Astrocyte of the cerebellum (primary cell): ENCODE results near the gene SNX25.

Experiments
- DNase-seq: peaks from one replicate; pipeline ENCODE4 v3.0.0-alpha.2; 2011; ENCODE audit warnings: low read depth
- H3K4me3 ChIP-seq: 2 replicates; pipeline ENCODE4 v1.5.1; 2011; ENCODE audit warnings: mild to moderate bottlenecking, low read depth, low read length, moderate library complexity
- CTCF ChIP-seq: IDR thresholded peaks from 2 replicates; pipeline ENCODE4 v1.5.1; 2012; ENCODE audit warnings: low read length, low read depth, moderate library complexity, mild to moderate bottlenecking; ENCODE audit errors: missing control alignments
- in situ Hi-C: cut with HindIII; loops from 2 replicates; pipeline ENCODE4 v1.10.0; 2017; ENCODE audit warnings: low sequenced_read_pairs

Gene SNX25

GRCh38 chr4:185183622-185184281 lies 25.6 kb upstream of the SNX25 start:
- in situ Hi-C loops: loop anchor here (5.0 to 25.0 kb wide), 2 partner anchors 54 to 854 kb away; no protein-coding TSS in a partner anchor
- TF ChIP-seq CTCF: peak; percentile 81
- DNase-seq: peak; percentile 92
- H3K4me3 ChIP-seq: no peak overlapping the region

GRCh38 chr4:185186769-185187168 lies 22.6 kb upstream of the SNX25 start:
- no peak for DNase-seq
- no peak for TF ChIP-seq CTCF
- no peak overlapping the region for H3K4me3 ChIP-seq
- in situ Hi-C loops: loop anchor here (25.0 kb wide), 1 partner anchor 851 kb away; no protein-coding TSS in a partner anchor

DNA sequence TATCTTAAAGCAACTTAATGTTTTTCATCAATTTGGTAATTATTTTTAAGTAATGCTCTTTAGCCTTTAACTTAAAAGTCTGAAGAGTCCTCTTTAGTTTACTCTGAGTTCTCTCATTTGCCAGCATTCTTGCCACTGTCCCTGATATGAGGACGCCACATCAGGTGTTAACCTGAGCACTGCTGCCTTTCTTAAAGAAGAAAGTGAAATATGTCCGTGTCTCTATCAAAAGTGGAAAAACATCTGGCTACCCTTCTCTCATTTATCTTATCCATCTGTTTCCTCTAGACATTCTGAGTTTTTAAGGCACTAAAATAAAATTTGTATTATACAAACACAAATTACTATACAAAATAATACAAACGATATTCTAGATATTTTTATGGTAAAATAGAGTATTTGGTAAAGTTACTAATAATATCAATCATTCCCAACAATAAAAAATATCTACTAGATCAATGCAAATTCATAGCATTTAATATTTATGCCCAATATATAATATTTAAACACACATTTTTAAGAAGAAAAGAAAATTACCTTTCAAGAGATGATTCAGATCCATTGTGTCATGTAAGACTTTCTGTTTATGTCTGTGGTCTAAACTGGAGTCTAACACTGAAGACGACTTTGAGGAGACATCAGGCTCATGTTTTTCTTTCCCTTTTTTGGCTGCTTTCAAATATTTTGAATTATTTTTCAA lies 19.6 kb upstream of the SNX25 start:
- DNase-seq: no peak
- in situ Hi-C loops: loop anchor here (25.0 kb wide), 1 partner anchor 848 kb away; no protein-coding TSS in a partner anchor
- H3K4me3 ChIP-seq: no peak overlapping the region
- TF ChIP-seq CTCF: no peak

- DNase-seq: no peak
- no peak overlapping the region for H3K4me3 ChIP-seq
- in situ Hi-C loops: loop anchor here (25.0 kb wide), 1 partner anchor 847 kb away; no protein-coding TSS in a partner anchor
- TF ChIP-seq CTCF: no peak
Observed at GRCh38 chr4:185190306-185190856, 19.0 kb upstream of the SNX25 start.

DNA sequence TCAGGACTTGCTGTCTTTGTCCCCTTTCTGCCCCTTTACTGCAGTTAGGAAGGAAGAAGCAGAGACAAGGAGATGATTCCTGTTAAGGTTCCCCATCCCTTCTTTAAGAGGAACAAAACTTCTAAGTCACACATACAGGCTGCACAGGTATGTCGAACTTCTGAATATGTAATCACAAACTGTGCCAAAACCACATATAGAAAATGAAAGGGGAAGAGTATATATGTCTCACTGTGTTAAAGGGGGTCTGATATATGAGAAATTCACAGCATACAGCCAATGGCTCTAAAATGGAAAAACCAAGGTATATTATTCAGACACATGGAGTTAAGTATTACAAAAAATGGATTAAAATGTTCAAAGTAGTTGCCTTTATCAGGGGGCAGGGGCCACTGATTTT lies 17.3 kb upstream of the SNX25 start:
- no peak overlapping the region for H3K4me3 ChIP-seq
- no peak for TF ChIP-seq CTCF
- no peak for DNase-seq
- in situ Hi-C loops: loop anchor here (25.0 kb wide), 1 partner anchor 845 kb away; no protein-coding TSS in a partner anchor
